ENCODE data around the gene GPAT3.

The GPAT3 gene

DNA sequence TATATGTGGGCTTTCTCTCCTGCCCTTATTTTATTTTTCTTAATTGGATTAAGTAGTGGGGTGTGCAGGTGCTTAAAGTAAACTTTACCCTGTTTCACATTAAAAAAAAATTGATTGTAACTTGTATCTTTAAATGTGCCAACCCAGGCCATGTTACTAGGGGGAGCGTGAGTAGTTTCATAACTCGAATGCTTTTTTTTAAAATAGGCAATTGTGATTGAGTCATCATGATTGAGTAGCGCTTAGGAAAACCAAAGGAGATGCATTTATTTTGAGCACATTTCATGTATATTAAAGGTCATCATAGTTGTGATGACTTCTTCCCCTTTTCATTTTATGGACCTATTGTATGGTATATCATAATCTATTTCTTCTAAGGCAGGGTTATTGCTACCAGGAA is 32.2 kb downstream of the GPAT3 start:
- no peaks in the 10 kb centered on the region for H3K27me3 ChIP-seq (ENCODE audit: insufficient read depth, low read length)
- H3K36me3 ChIP-seq (ENCODE audit: insufficient read depth, low read length), result no peaks in the 10 kb centered on the region
- no peaks in the 10 kb centered on the region for H3K9me3 ChIP-seq (ENCODE audit: low read length)
- H3K4me2 ChIP-seq (ENCODE audit: low read length), result no peak overlapping the region
- no peak overlapping the region for H2AFZ ChIP-seq (ENCODE audit: low read length)
- H3K9ac ChIP-seq (ENCODE audit: low read length), result no peak overlapping the region
- H3F3A ChIP-seq (ENCODE audit: insufficient read depth, low read length), result no peaks in the 10 kb centered on the region
- TF ChIP-seq EZH2 (IDR thresholded peaks at IDR 0.05; ENCODE audit: borderline replicate concordance, low read length), result no peak
- TF ChIP-seq, protein P1, sequence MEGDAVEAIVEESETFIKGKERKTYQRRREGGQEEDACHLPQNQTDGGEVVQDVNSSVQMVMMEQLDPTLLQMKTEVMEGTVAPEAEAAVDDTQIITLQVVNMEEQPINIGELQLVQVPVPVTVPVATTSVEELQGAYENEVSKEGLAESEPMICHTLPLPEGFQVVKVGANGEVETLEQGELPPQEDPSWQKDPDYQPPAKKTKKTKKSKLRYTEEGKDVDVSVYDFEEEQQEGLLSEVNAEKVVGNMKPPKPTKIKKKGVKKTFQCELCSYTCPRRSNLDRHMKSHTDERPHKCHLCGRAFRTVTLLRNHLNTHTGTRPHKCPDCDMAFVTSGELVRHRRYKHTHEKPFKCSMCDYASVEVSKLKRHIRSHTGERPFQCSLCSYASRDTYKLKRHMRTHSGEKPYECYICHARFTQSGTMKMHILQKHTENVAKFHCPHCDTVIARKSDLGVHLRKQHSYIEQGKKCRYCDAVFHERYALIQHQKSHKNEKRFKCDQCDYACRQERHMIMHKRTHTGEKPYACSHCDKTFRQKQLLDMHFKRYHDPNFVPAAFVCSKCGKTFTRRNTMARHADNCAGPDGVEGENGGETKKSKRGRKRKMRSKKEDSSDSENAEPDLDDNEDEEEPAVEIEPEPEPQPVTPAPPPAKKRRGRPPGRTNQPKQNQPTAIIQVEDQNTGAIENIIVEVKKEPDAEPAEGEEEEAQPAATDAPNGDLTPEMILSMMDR (IDR thresholded peaks at IDR 0.05; ENCODE audit: low read length), result no peak
- H3K9me2 ChIP-seq (ENCODE audit: low read depth, low read length), result no peaks in the 10 kb centered on the region
- no peaks in the 10 kb centered on the region for H3K4me1 ChIP-seq (ENCODE audit: insufficient read depth, low read length, severe bottlenecking)
- H3K27ac ChIP-seq (ENCODE audit: low read depth, low read length, poor library complexity, severe bottlenecking), result no peak overlapping the region
- H3K79me2 ChIP-seq (ENCODE audit: insufficient read depth, low read length), result no peaks in the 10 kb centered on the region
- H3K4me3 ChIP-seq (ENCODE audit: low read depth, low read length, poor library complexity, severe bottlenecking), result no peak overlapping the region
- no peaks in the 10 kb centered on the region for H4K20me1 ChIP-seq (ENCODE audit: insufficient read depth, low read length)

DNA sequence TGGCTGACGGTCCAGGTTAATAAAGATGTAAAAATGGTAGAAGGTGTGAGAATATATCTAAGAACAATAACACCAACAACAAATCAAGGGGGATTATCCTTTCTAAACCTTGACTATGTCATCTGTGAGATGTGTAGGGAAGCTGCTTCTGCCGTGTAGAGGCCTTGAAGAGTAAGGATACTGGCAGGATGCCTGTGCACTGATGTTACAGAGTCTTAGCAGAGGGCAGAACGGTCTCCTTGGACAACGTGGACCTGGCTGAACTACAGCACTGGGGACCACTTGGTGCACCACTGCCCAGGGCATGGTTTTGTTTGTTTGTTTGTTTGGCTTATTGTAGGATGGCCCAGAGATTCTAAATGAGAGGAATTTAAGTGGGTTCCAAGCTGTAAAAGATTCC is 33.5 kb downstream of the GPAT3 start:
- Histone ChIP-seq H3K9me2 (ENCODE audit: low read depth, low read length) (no peaks in the 10 kb centered on the region), H3K9me3 (ENCODE audit: low read length) (no peaks in the 10 kb centered on the region), H3K27ac (ENCODE audit: low read depth, low read length, poor library complexity, severe bottlenecking) (no peak overlapping the region), H4K20me1 (ENCODE audit: insufficient read depth, low read length) (no peaks in the 10 kb centered on the region), H3K4me1 (ENCODE audit: insufficient read depth, low read length, severe bottlenecking) (no peaks in the 10 kb centered on the region), H3K27me3 (ENCODE audit: insufficient read depth, low read length) (no peaks in the 10 kb centered on the region), H3K4me2 (ENCODE audit: low read length) (no peak overlapping the region), H3K4me3 (ENCODE audit: low read depth, low read length, poor library complexity, severe bottlenecking) (no peak overlapping the region), H3K9ac (ENCODE audit: low read length) (no peak overlapping the region), H3F3A (ENCODE audit: insufficient read depth, low read length) (no peaks in the 10 kb centered on the region), H3K79me2 (ENCODE audit: insufficient read depth, low read length) (no peaks in the 10 kb centered on the region), H3K36me3 (ENCODE audit: insufficient read depth, low read length) (no peaks in the 10 kb centered on the region), H2AFZ (ENCODE audit: low read length) (no peak overlapping the region)
- TF ChIP-seq, protein P1 (IDR thresholded peaks at IDR 0.05; ENCODE audit: low read length), result no peak
- no peak for TF ChIP-seq EZH2 (IDR thresholded peaks at IDR 0.05; ENCODE audit: borderline replicate concordance, low read length)

DNA sequence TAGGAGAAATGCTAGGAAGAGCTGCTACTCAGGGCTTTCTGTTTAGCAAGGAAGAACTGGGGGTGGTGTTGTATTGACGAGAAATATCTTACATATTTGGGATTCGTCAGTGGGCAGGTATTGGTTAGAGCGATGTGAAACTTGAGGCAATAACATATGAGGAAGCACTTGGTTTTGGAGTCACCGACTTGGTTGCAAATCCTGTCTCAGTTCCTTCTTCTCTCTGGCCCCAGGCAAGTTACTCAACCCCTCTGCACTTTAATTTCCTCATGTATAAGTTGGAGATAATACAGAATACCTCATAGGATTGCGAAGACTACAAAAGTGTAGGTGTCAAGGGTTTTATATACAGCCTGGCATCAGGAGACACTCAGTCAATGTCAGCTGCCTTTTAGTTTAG is 34.1 kb downstream of the GPAT3 start:
- no peaks in the 10 kb centered on the region for H3K79me2 ChIP-seq (ENCODE audit: insufficient read depth, low read length)
- TF ChIP-seq, protein P1 (IDR thresholded peaks at IDR 0.05; ENCODE audit: low read length), result no peak
- TF ChIP-seq EZH2 (IDR thresholded peaks at IDR 0.05; ENCODE audit: borderline replicate concordance, low read length), result no peak

More for the DNA sequence above, 34.1 kb downstream of the GPAT3 start:
- Histone ChIP-seq H3F3A (ENCODE audit: insufficient read depth, low read length) (no peaks in the 10 kb centered on the region), H3K4me3 (ENCODE audit: low read depth, low read length, poor library complexity, severe bottlenecking) (no peak overlapping the region), H3K27me3 (ENCODE audit: insufficient read depth, low read length) (no peaks in the 10 kb centered on the region), H3K4me1 (ENCODE audit: insufficient read depth, low read length, severe bottlenecking) (no peaks in the 10 kb centered on the region), H4K20me1 (ENCODE audit: insufficient read depth, low read length) (no peaks in the 10 kb centered on the region), H3K4me2 (ENCODE audit: low read length) (no peak overlapping the region), H3K36me3 (ENCODE audit: insufficient read depth, low read length) (no peaks in the 10 kb centered on the region), H2AFZ (ENCODE audit: low read length) (no peak overlapping the region), H3K9ac (ENCODE audit: low read length) (no peak overlapping the region), H3K27ac (ENCODE audit: low read depth, low read length, poor library complexity, severe bottlenecking) (no peak overlapping the region), H3K9me3 (ENCODE audit: low read length) (no peaks in the 10 kb centered on the region), H3K9me2 (ENCODE audit: low read depth, low read length) (no peaks in the 10 kb centered on the region)
